ENCODE measurements around the gene SPACA6.

The SPACA6 gene

DNA sequence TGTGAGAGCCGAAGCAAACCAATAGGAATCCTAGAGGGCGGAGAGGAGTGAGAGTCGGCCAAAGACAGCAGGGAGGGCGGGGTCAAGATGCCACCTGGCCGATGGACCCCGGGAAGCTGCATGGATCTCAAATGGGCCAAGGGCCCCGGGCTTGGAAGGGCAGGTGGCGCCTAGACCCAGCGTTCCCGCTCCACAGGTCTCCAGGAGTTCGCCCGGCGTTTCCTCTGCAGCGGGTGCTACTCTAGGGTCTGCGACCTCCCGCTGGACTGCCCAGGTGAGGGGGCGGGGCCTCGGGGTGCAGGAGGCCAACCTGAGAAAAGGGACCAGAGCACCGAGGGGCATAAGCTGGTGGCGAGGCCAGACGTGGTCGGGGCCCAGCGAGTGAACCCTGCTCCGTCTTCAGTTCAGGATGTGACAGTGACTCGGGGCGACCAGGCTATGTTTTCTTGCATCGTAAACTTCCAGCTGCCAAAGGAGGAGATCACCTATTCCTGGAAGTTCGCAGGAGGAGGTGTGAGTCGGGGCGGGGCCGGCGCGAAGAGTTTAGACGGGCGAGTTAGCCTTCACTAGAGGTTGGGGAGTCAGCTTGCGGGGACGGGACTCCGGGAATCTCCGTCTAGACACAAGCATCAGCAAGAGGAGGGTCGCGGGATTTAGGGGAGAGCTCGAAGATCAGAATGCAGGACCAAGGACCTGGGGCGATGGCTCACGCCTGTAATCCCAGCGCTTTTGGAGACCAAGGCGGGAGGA lies 9.9 kb downstream of the SPACA6 start:
- peak; percentile 27 for DNase-seq (ENCODE audit: extremely low spot score)
- TF ChIP-seq, protein P1, sequence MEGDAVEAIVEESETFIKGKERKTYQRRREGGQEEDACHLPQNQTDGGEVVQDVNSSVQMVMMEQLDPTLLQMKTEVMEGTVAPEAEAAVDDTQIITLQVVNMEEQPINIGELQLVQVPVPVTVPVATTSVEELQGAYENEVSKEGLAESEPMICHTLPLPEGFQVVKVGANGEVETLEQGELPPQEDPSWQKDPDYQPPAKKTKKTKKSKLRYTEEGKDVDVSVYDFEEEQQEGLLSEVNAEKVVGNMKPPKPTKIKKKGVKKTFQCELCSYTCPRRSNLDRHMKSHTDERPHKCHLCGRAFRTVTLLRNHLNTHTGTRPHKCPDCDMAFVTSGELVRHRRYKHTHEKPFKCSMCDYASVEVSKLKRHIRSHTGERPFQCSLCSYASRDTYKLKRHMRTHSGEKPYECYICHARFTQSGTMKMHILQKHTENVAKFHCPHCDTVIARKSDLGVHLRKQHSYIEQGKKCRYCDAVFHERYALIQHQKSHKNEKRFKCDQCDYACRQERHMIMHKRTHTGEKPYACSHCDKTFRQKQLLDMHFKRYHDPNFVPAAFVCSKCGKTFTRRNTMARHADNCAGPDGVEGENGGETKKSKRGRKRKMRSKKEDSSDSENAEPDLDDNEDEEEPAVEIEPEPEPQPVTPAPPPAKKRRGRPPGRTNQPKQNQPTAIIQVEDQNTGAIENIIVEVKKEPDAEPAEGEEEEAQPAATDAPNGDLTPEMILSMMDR (IDR thresholded peaks at IDR 0.05; ENCODE audit: control extremely low read depth, extremely low read depth, low read depth, missing control alignments): no peak
- CTCF ChIA-PET: interaction anchor here (0.8 to 1.8 kb wide), 6 partner anchors 8 to 230 kb away, joined by 3 to 5 read pairs (median 4); no protein-coding TSS in a partner anchor
- POLR2A ChIA-PET: interaction anchor here (0.8 kb wide), 1 partner anchor 10 kb away, joined by 3 read pairs; no protein-coding TSS in a partner anchor

DNA sequence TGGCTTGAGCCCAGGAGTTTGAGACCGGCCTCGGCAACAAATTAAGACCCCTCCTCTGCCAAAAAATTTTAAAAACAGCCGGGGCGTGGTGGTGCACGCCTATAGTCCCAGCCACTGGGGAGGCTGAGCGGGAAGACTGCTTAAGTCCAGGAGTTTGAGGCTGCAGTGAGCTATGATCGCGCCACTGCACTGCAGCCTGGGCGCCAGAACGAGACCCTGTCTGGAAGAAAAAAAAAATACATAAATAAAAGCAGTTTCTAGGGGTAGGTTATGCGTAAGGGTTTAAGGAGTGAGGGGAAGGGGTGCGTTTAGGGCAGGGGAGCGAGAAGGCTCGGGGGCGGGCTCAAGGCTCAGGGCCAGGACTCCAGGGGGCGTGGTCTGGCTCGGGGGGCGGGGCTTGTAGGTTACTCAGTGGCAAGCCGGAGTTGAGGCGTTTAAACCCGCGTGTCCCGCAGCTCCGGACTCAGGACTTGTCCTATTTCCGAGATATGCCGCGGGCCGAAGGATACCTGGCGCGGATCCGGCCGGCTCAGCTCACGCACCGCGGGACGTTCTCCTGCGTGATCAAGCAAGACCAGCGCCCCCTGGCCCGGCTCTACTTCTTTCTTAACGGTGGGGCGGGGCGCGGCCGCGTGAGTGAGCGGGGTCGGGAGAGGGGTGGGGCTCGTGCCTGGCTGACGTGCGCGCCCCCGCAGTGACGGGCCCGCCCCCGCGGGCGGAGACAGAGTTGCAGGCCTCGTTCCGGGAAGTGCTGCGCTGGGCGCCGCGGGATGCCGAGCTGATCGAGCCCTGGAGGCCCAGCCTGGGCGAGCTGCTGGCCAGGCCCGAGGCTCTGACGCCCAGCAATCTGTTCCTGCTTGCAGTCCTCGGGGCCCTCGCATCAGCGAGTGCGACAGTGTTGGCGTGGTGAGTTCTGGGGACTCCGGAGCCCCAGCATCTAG lies 10.7 kb downstream of the SPACA6 start:
- DNase-seq (ENCODE audit: extremely low spot score): peak; percentile 98
- TF ChIP-seq, protein P1 (IDR thresholded peaks at IDR 0.05; ENCODE audit: control extremely low read depth, extremely low read depth, low read depth, missing control alignments): no peak
- ChIA-PET CTCF (interaction anchor here (0.6 to 1.8 kb wide), 9 partner anchors 9 to 231 kb away, joined by 3 to 5 read pairs (median 4); no protein-coding TSS in a partner anchor), POLR2A (interaction anchor here (0.8 kb wide), 1 partner anchor 9 kb away, joined by 3 read pairs; no protein-coding TSS in a partner anchor)

DNA sequence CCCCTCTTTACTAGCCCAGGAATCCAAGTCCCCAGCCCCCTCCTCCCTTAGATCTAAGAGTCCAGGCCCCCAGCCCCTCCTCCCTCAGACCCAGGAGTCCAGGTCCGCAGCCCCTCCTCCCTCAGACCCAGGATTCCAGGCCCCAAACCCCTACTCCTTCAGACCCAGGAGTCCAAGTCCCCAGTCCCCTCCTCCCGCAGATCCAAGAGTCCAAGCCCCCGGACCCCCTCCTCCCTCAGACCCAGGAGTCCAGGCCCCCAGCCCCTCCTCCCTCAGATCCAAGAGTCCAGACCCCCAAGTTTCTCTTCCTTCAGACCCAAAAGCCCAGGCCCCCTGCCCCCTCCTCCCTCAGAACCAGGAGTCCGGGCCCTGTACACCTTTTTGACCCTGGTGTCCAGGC lies 11.5 kb downstream of the SPACA6 start:
- POLR2A ChIA-PET: no interaction called here
- CTCF ChIA-PET: interaction anchor here (1.2 to 1.8 kb wide), 4 partner anchors 10 to 73 kb away, joined by 4 to 5 read pairs (median 4); no protein-coding TSS in a partner anchor
- DNase-seq (ENCODE audit: extremely low spot score): no peak
- TF ChIP-seq, protein P1 (IDR thresholded peaks at IDR 0.05; ENCODE audit: control extremely low read depth, extremely low read depth, low read depth, missing control alignments): no peak

DNA sequence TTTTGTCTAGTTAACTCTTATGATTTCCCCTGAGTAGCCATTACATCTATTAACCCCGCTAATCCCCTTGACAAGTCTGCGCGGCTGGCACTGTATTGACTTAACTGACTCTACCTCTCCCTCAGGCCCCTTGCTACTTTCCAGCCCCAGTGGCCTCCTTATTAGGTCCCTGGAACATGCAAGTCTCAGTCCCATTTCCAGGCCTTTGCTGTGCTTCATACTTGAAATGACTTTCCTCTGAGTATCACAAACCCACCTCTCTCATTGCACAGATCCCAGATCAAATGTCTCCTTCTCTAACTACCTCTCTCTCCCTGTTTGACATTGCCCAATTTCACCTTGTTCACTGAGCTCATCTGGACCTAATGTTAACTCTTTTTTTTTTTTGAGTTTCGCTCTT lies 13.2 kb downstream of the SPACA6 start:
- ChIA-PET POLR2A (no interaction called here), CTCF (interaction anchor here (1.7 kb wide), 1 partner anchor 45 kb away, joined by 5 read pairs; no protein-coding TSS in a partner anchor)
- TF ChIP-seq, protein P1 (IDR thresholded peaks at IDR 0.05; ENCODE audit: control extremely low read depth, extremely low read depth, low read depth, missing control alignments): no peak
- no peak for DNase-seq (ENCODE audit: extremely low spot score)

DNA sequence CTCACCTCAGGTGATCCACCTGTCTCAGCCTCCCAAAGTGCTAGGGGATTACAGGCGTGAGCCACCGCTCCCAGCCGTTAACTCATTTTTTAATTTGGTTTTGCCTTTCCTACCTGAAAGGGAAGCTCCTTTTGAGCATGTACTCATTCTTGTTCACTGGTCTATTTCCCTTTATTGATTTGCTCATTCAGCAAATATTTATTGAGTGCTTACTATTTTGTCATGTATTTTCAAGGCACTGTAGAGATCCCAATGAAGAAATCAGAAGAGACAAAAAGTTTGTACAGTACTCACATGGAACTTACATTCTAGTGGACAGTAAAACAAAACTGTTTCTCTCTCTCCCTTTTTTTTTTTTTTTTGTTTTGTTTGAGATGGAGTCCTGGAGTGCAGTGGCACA lies 13.8 kb downstream of the SPACA6 start:
- ChIA-PET CTCF (interaction anchor here (1.7 kb wide), 1 partner anchor 46 kb away, joined by 5 read pairs; no protein-coding TSS in a partner anchor), POLR2A (no interaction called here)
- TF ChIP-seq, protein P1 (IDR thresholded peaks at IDR 0.05; ENCODE audit: control extremely low read depth, extremely low read depth, low read depth, missing control alignments): no peak
- DNase-seq (ENCODE audit: extremely low spot score): no peak

DNA sequence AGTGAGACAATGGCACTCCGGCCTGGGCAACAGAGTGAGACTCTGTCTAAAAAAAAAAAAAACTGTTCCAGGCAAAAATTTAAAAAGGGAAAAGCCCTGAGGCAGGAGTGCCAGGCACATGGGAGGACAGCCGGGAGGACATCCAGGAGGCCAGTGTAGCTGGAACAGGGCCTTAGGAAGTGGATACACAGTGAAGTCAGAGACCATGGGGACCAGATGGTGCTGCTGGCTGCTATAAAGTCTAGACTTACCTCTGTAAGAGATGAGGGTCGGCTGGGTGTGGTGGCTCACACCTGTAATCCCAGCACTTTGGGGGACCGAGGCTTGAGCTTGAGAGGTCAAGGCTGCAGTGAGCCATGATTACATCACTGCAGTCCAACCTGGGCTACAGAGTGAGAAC lies 15.7 kb downstream of the SPACA6 start:
- CTCF ChIA-PET: no interaction called here
- POLR2A ChIA-PET: interaction anchor here (0.7 kb wide), 1 partner anchor 913 kb away, joined by 4 read pairs; no protein-coding TSS in a partner anchor
- no peak for DNase-seq (ENCODE audit: extremely low spot score)
- TF ChIP-seq, protein P1 (IDR thresholded peaks at IDR 0.05; ENCODE audit: control extremely low read depth, extremely low read depth, low read depth, missing control alignments): no peak
